CD4-positive, CD25-positive, alpha-beta regulatory T cell (primary cell): ENCODE measurements around the gene SAC3D1. TPM values are rescaled to one million over a fixed set of nuclear protein-coding genes. Genes with fewer than 3 reads are reported as not detected.
"Not testable (repeated sequence)": the region's sequence is repeated elsewhere in the genome, so short reads cannot be mapped to it uniquely, and the experiment has no call there.

ENCODE experiments used
- ATAC-seq, 2 donors: fragments of 150-1000 bp; cut with Tn5 transposase; one replicate each; pipeline ENCODE4 v1.10.0; 2021; ENCODE audit warnings: low read depth in 2 of 2, moderate number of reproducible peaks in 2 of 2, moderate library complexity in 1 of 2
- DNase-seq, 3 donors: peaks; one replicate each; pipeline versions ENCODE4 v3.0.0 to v3.0.0-alpha.2; 2012 to 2022; ENCODE audit warnings: mixed read lengths in 1 of 3
- H3K27ac ChIP-seq: one replicate; pipeline ENCODE4 v1.7.0; 2013; ENCODE audit warnings: mild to moderate bottlenecking, low read length; ENCODE audit not compliant: insufficient read depth, poor library complexity, severe bottlenecking
- H3K27me3 ChIP-seq: one replicate; pipeline ENCODE4 v1.7.0; 2013; ENCODE audit warnings: low read length; ENCODE audit not compliant: control insufficient read depth, insufficient read depth
- H3K36me3 ChIP-seq: one replicate; pipeline ENCODE4 v1.7.0; 2013; ENCODE audit warnings: mild to moderate bottlenecking, low read length, moderate library complexity; ENCODE audit not compliant: control insufficient read depth, insufficient read depth
- H3K4me1 ChIP-seq: 2 replicates; pipeline ENCODE4 v1.7.0; 2013; ENCODE audit warnings: mild to moderate bottlenecking, low read length; ENCODE audit not compliant: insufficient read depth, control insufficient read depth, poor library complexity, severe bottlenecking
- H3K4me3 ChIP-seq: one replicate; pipeline ENCODE4 v1.7.0; 2013; ENCODE audit warnings: low read depth, mild to moderate bottlenecking, low read length, moderate library complexity
- H3K9me3 ChIP-seq, 2 experiments: 1 replicate in 1 of 2; 2 replicates in 1 of 2; pipeline ENCODE4 v1.7.0; 2013; ENCODE audit warnings: low read length in 2 of 2, mild to moderate bottlenecking in 1 of 2, moderate library complexity in 1 of 2; ENCODE audit not compliant: control insufficient read depth in 2 of 2
- H3K27ac Mint-ChIP-seq, 3 donors: one replicate each; pipeline ENCODE4 v1.8.0; 2020 to 2022; ENCODE audit warnings: mild to moderate bottlenecking in 3 of 3, mixed read lengths in 3 of 3, moderate library complexity in 2 of 3
- H3K27me3 Mint-ChIP-seq: one replicate; pipeline ENCODE4 v1.8.0; 2022; ENCODE audit warnings: mild to moderate bottlenecking, mixed read lengths
- H3K36me3 Mint-ChIP-seq: one replicate; pipeline ENCODE4 v1.8.0; 2020; ENCODE audit warnings: mixed read lengths
- H3K4me1 Mint-ChIP-seq, 4 donors: one replicate each; pipeline ENCODE4 v1.8.0; 2020 to 2022; ENCODE audit warnings: mixed read lengths in 4 of 4, mild to moderate bottlenecking in 1 of 4
- H3K4me3 Mint-ChIP-seq, 4 donors: one replicate each; pipeline ENCODE4 v1.8.0; 2020 to 2022; ENCODE audit warnings: mild to moderate bottlenecking in 4 of 4, mixed read lengths in 4 of 4, moderate library complexity in 3 of 4
- H3K9me3 Mint-ChIP-seq, 7 donors: one replicate each; pipeline ENCODE4 v1.8.0; 2020 to 2022; ENCODE audit warnings: mixed read lengths in 7 of 7, mild to moderate bottlenecking in 3 of 7, moderate library complexity in 2 of 7
- polyA plus RNA-seq, 4 donors: library from polyadenylated mRNA; unstranded; fragments of 300-500 nt; fragmentation: Illumina TruSeq; gene quantifications; one replicate each; pipeline ENCODE4 v1.2.3, GENCODE V29; 2021
- total RNA-seq: library from RNA; stranded (reverse); gene quantifications from one replicate; pipeline ENCODE4 v1.2.3, GENCODE V29; 2022

Gene SAC3D1
- total and polyA plus RNA-seq, 5 donors from 2014 or later, result 4.2 to 15.3 (median 12.8) TPM

- peaks cover 5% of the 10 kb centered on the region for H3K27me3 Mint-ChIP-seq
- DNase-seq (no peak), ATAC-seq (no peak)
- H3K27ac Mint-ChIP-seq, result no peak overlapping the region
- Histone ChIP-seq H3K27me3 (no peaks in the 10 kb centered on the region), H3K4me3 (no peak overlapping the region), H3K4me1 (no peaks in the 10 kb centered on the region), H3K27ac (no peak overlapping the region), H3K36me3 (no peaks in the 10 kb centered on the region), H3K9me3 (no peaks in the 10 kb centered on the region)
- no peak overlapping the region for H3K4me3 Mint-ChIP-seq
- H3K4me1 Mint-ChIP-seq, result peaks cover 0 to 15% (median 7%) of the 10 kb centered on the region in 4 donors
- H3K9me3 Mint-ChIP-seq, result no peaks in the 10 kb centered on the region
- H3K36me3 Mint-ChIP-seq, result no peaks in the 10 kb centered on the region
Observed at GRCh38 chr11:65002706-65003105, 38.3 kb upstream of the SAC3D1 start.

- ATAC-seq (no peak), DNase-seq (no peak)
- Mint-ChIP-seq H3K27ac (no peak overlapping the region), H3K36me3 (no peaks in the 10 kb centered on the region), H3K9me3 (no peaks in the 10 kb centered on the region), H3K27me3 (peaks cover 5% of the 10 kb centered on the region), H3K4me1 (peaks cover 0 to 11% (median 5%) of the 10 kb centered on the region in 4 donors), H3K4me3 (no peak overlapping the region)
- H3K4me3 ChIP-seq, result no peak overlapping the region
- H3K27ac ChIP-seq, result no peak overlapping the region
- H3K9me3 ChIP-seq, result no peaks in the 10 kb centered on the region
- H3K36me3 ChIP-seq, result no peaks in the 10 kb centered on the region
- no peaks in the 10 kb centered on the region for H3K27me3 ChIP-seq
- no peaks in the 10 kb centered on the region for H3K4me1 ChIP-seq
Observed at GRCh38 chr11:65003282-65003681, 37.7 kb upstream of the SAC3D1 start.

GRCh38 chr11:65003968-65004367, 37.0 kb upstream of the SAC3D1 start:
- not testable (repeated sequence) for H3K9me3 ChIP-seq, H3K9me3 Mint-ChIP-seq, H3K36me3 Mint-ChIP-seq, DNase-seq, H3K4me3 ChIP-seq, H3K36me3 ChIP-seq, H3K27me3 Mint-ChIP-seq, H3K4me1 ChIP-seq, ATAC-seq, H3K4me1 Mint-ChIP-seq, H3K4me3 Mint-ChIP-seq, H3K27me3 ChIP-seq, H3K27ac ChIP-seq
- peak overlapping the region in 1 of 3 donors; percentile 59 for H3K27ac Mint-ChIP-seq

- H3K4me1 Mint-ChIP-seq, result peaks cover 0 to under 1% (median 0%) of the 10 kb centered on the region in 4 donors
- DNase-seq (no peak), ATAC-seq (no peak)
- H3K4me1 ChIP-seq, result no peaks in the 10 kb centered on the region
- H3K36me3 ChIP-seq, result no peaks in the 10 kb centered on the region
- H3K27ac Mint-ChIP-seq, result no peak overlapping the region
- H3K27ac ChIP-seq, result no peak overlapping the region
- no peaks in the 10 kb centered on the region for H3K27me3 ChIP-seq
- H3K9me3 ChIP-seq, result no peaks in the 10 kb centered on the region
- peak overlapping the region in 1 of 4 donors; percentile 15 for H3K4me3 Mint-ChIP-seq
- H3K27me3 Mint-ChIP-seq, result peaks cover 5% of the 10 kb centered on the region
- H3K36me3 Mint-ChIP-seq, result no peaks in the 10 kb centered on the region
- H3K9me3 Mint-ChIP-seq, result no peaks in the 10 kb centered on the region
- no peak overlapping the region for H3K4me3 ChIP-seq
Observed at GRCh38 chr11:65008016-65008415, 33.0 kb upstream of the SAC3D1 start.

- H3K9me3 ChIP-seq, result no peaks in the 10 kb centered on the region
- Mint-ChIP-seq H3K36me3 (no peaks in the 10 kb centered on the region), H3K27ac (no peak overlapping the region), H3K4me1 (peaks cover 0 to 7% (median 3%) of the 10 kb centered on the region in 4 donors), H3K9me3 (no peaks in the 10 kb centered on the region), H3K4me3 (no peak overlapping the region), H3K27me3 (peaks cover 11% of the 10 kb centered on the region)
- H3K27me3 ChIP-seq, result no peaks in the 10 kb centered on the region
- no peak overlapping the region for H3K27ac ChIP-seq
- no peaks in the 10 kb centered on the region for H3K36me3 ChIP-seq
- no peak overlapping the region for H3K4me3 ChIP-seq
- no peaks in the 10 kb centered on the region for H3K4me1 ChIP-seq
- DNase-seq (no peak), ATAC-seq (no peak)
Observed at GRCh38 chr11:65008873-65009272, 32.1 kb upstream of the SAC3D1 start.

GRCh38 chr11:65013130-65013887, 27.7 kb upstream of the SAC3D1 start:
- H3K27ac Mint-ChIP-seq, result peak overlapping the region; percentile 93 to 98 (median 97)

GRCh38 chr11:65013888-65014725, 26.9 kb upstream of the SAC3D1 start, which contains the start of gene ARL2:
Gene ARL2 (plus strand): TSS chr11:65014160. CDS start chr11:65014208, 48 bp downstream.
- Histone ChIP-seq H3K4me1 (peaks cover 13% of the 10 kb centered on the region), H3K27ac (peak within 1 kb of the TSS; percentile 95), H3K36me3 (no peaks in the 10 kb centered on the region), H3K4me3 (peak within 1 kb of the TSS; percentile 57), H3K9me3 (no peaks in the 10 kb centered on the region), H3K27me3 (no peaks in the 10 kb centered on the region)
- no peaks in the 10 kb centered on the region for H3K36me3 Mint-ChIP-seq
- peaks cover 6% of the 10 kb centered on the region for H3K27me3 Mint-ChIP-seq
- DNase-seq (peak; percentile 83 to 92 (median 85)), ATAC-seq (peak; percentile 77 to 78)
- peak within 1 kb of the TSS; percentile 93 to 98 (median 97) for H3K27ac Mint-ChIP-seq
- H3K4me3 Mint-ChIP-seq, result peak within 1 kb of the TSS; percentile 92 to 98 (median 94)
- peaks cover 0 to 31% (median 15%) of the 10 kb centered on the region in 4 donors for H3K4me1 Mint-ChIP-seq
- no peaks in the 10 kb centered on the region for H3K9me3 Mint-ChIP-seq

More at GRCh38 chr11:65013130-65013887, 27.7 kb upstream of the SAC3D1 start:
- Histone ChIP-seq H3K27me3 (no peaks in the 10 kb centered on the region), H3K27ac (peak overlapping the region; percentile 95), H3K36me3 (no peaks in the 10 kb centered on the region), H3K4me3 (peak overlapping the region; percentile 57), H3K9me3 (no peaks in the 10 kb centered on the region), H3K4me1 (peaks cover 13% of the 10 kb centered on the region)
- no peaks in the 10 kb centered on the region for H3K36me3 Mint-ChIP-seq
- H3K9me3 Mint-ChIP-seq, result no peaks in the 10 kb centered on the region
- ATAC-seq (peak; percentile 88 to 91), DNase-seq (peak; percentile 83 to 93 (median 91))
- H3K27me3 Mint-ChIP-seq, result peaks cover 6% of the 10 kb centered on the region
- peak overlapping the region; percentile 92 to 98 (median 92) for H3K4me3 Mint-ChIP-seq
- H3K4me1 Mint-ChIP-seq, result peaks cover 0 to 31% (median 15%) of the 10 kb centered on the region in 4 donors
